ENCODE results near the gene EBF3. TPM values are rescaled to one million over a fixed set of nuclear protein-coding genes. Genes with fewer than 3 reads are reported as not detected.

EBF3 gene
- total RNA-seq, 1 experiment from 2014 or later: not detected

- Histone ChIP-seq H3K4me1 (ENCODE audit: insufficient read depth, low read length) (no peaks in the 10 kb centered on the region), H3K27me3 (ENCODE audit: low read length) (peaks cover 55% of the 10 kb centered on the region), H3K9ac (ENCODE audit: low read length) (no peak overlapping the region), H3K79me2 (ENCODE audit: low read length) (no peaks in the 10 kb centered on the region), H3K9me3 (ENCODE audit: low read length) (no peaks in the 10 kb centered on the region), H2AFZ (ENCODE audit: low read length) (no peak overlapping the region), H3K36me3 (ENCODE audit: low read depth, low read length) (no peaks in the 10 kb centered on the region), H3K4me2 (ENCODE audit: low read length) (no peak overlapping the region), H3K9me2 (replicated peaks; ENCODE audit: low read length) (no peaks in the 10 kb centered on the region), H3F3A (ENCODE audit: low read length, unreplicated experiment) (no peaks in the 10 kb centered on the region), H3K27ac (ENCODE audit: low read length) (no peak overlapping the region), H3K4me3 (ENCODE audit: low read length) (no peak overlapping the region), H4K20me1 (ENCODE audit: low read length) (no peaks in the 10 kb centered on the region)
- POLR2A ChIA-PET (ENCODE audit: unreplicated experiment): no interaction called here
- BruUV-seq (replicated peaks): no TSS peak
- no peak for ATAC-seq
- no peak for DNase-seq
- TF ChIP-seq EZH2phosphoT487 (IDR thresholded peaks at IDR 0.05; ENCODE audit: borderline replicate concordance, low read length): no peak
- no peak for TF ChIP-seq CTCF (conservative IDR thresholded peaks at IDR 0.05; ENCODE audit: low read depth, low read length)
- no peak for TF ChIP-seq EZH2 (IDR thresholded peaks at IDR 0.05; ENCODE audit: low read length, unreplicated experiment)
- CTCF ChIA-PET: no interaction called here
- intact Hi-C loops (cut with micrococcal nuclease): no loop called here
These were observed 118.8 kb downstream of the EBF3 start for GRCh38 chr10:129845111-129845753.

GRCh38 chr10:129844216-129844766, 119.8 kb downstream of the EBF3 start:
- no peak for DNase-seq
- BruUV-seq (replicated peaks): no TSS peak
- Histone ChIP-seq H4K20me1 (ENCODE audit: low read length) (no peaks in the 10 kb centered on the region), H3F3A (ENCODE audit: low read length, unreplicated experiment) (no peaks in the 10 kb centered on the region), H3K9me2 (replicated peaks; ENCODE audit: low read length) (no peaks in the 10 kb centered on the region), H3K27me3 (ENCODE audit: low read length) (peaks cover 46% of the 10 kb centered on the region), H3K79me2 (ENCODE audit: low read length) (no peaks in the 10 kb centered on the region), H3K36me3 (ENCODE audit: low read depth, low read length) (no peaks in the 10 kb centered on the region), H3K4me3 (ENCODE audit: low read length) (no peak overlapping the region), H3K27ac (ENCODE audit: low read length) (no peak overlapping the region), H3K9ac (ENCODE audit: low read length) (no peak overlapping the region), H2AFZ (ENCODE audit: low read length) (no peak overlapping the region), H3K4me1 (ENCODE audit: insufficient read depth, low read length) (no peaks in the 10 kb centered on the region), H3K9me3 (ENCODE audit: low read length) (no peaks in the 10 kb centered on the region), H3K4me2 (ENCODE audit: low read length) (no peak overlapping the region)
- intact Hi-C loops (cut with micrococcal nuclease): no loop called here
- TF ChIP-seq EZH2 (IDR thresholded peaks at IDR 0.05; ENCODE audit: low read length, unreplicated experiment) (no peak), EZH2phosphoT487 (IDR thresholded peaks at IDR 0.05; ENCODE audit: borderline replicate concordance, low read length) (no peak), CTCF (conservative IDR thresholded peaks at IDR 0.05; ENCODE audit: low read depth, low read length) (no peak)
- CTCF ChIA-PET: no interaction called here
- ATAC-seq: no peak
- POLR2A ChIA-PET (ENCODE audit: unreplicated experiment): no interaction called here

- no peak overlapping the region for H3K4me2 ChIP-seq (ENCODE audit: low read length)
- no peaks in the 10 kb centered on the region for H3F3A ChIP-seq (ENCODE audit: low read length, unreplicated experiment)
- peaks cover 40% of the 10 kb centered on the region for H3K27me3 ChIP-seq (ENCODE audit: low read length)
- H2AFZ ChIP-seq (ENCODE audit: low read length): no peak overlapping the region
- no peak for ATAC-seq
- ChIA-PET POLR2A (ENCODE audit: unreplicated experiment) (no interaction called here), CTCF (no interaction called here)
- no peak overlapping the region for H3K27ac ChIP-seq (ENCODE audit: low read length)
- no peaks in the 10 kb centered on the region for H3K36me3 ChIP-seq (ENCODE audit: low read depth, low read length)
- intact Hi-C loops (cut with micrococcal nuclease): no loop called here
- no peak overlapping the region for H3K4me3 ChIP-seq (ENCODE audit: low read length)
- no peaks in the 10 kb centered on the region for H3K9me3 ChIP-seq (ENCODE audit: low read length)
- no peaks in the 10 kb centered on the region for H3K4me1 ChIP-seq (ENCODE audit: insufficient read depth, low read length)
- H3K9me2 ChIP-seq (replicated peaks; ENCODE audit: low read length): no peaks in the 10 kb centered on the region
- no peaks in the 10 kb centered on the region for H4K20me1 ChIP-seq (ENCODE audit: low read length)
- BruUV-seq (replicated peaks): no TSS peak
- no peaks in the 10 kb centered on the region for H3K79me2 ChIP-seq (ENCODE audit: low read length)
- TF ChIP-seq EZH2phosphoT487 (IDR thresholded peaks at IDR 0.05; ENCODE audit: borderline replicate concordance, low read length) (no peak), CTCF (conservative IDR thresholded peaks at IDR 0.05; ENCODE audit: low read depth, low read length) (no peak), EZH2 (IDR thresholded peaks at IDR 0.05; ENCODE audit: low read length, unreplicated experiment) (no peak)
- H3K9ac ChIP-seq (ENCODE audit: low read length): no peak overlapping the region
- no peak for DNase-seq
These were observed 120.4 kb downstream of the EBF3 start for GRCh38 chr10:129843702-129844101.
